Measurements from ENCODE around the gene MYH14. TPM values are rescaled to one million over a fixed set of nuclear protein-coding genes. Genes with fewer than 3 reads are reported as not detected.

MYH14 gene
- total RNA-seq, 1 donor from 2014 or later: not detected

DNA sequence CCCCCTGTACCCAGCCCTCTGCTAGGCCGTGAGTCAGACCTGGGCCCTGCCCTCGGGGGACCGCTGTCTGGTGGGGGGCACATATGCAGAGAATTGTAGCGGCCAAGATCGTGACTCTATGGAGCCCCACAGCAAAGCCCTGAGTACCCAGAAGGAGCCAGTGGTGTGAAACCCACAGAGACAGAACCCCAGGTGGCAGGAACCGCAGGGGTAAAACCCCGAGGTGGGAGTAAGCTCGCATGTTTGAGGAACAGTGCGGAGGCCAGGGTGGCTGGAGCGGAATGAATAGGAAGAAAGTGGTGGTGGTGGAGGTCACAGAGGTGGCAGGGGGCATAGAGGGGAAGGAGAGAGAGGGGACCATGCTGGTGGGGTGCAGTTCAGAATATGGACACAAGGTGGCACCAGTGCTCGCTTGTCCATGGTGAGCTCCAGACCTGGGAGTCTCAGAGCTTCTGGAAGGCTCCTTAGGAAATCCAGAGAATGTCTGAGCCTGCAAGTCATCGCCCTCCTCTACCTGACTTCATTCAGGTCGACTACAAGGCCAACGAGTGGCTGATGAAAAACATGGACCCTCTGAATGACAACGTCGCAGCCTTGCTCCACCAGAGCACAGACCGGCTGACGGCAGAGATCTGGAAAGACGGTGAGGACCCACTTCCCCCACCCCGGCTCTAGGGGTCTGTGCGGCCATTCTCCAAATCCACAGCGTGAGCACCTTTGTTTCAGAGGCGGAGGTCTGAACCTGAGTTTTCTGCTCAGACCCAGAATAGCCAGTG, 48.9 kb downstream of the MYH14 start:
- peaks cover 11% of the 10 kb centered on the region for H3K27me3 Mint-ChIP-seq (ENCODE audit: unreplicated experiment)
- TF ChIP-seq, protein P1, sequence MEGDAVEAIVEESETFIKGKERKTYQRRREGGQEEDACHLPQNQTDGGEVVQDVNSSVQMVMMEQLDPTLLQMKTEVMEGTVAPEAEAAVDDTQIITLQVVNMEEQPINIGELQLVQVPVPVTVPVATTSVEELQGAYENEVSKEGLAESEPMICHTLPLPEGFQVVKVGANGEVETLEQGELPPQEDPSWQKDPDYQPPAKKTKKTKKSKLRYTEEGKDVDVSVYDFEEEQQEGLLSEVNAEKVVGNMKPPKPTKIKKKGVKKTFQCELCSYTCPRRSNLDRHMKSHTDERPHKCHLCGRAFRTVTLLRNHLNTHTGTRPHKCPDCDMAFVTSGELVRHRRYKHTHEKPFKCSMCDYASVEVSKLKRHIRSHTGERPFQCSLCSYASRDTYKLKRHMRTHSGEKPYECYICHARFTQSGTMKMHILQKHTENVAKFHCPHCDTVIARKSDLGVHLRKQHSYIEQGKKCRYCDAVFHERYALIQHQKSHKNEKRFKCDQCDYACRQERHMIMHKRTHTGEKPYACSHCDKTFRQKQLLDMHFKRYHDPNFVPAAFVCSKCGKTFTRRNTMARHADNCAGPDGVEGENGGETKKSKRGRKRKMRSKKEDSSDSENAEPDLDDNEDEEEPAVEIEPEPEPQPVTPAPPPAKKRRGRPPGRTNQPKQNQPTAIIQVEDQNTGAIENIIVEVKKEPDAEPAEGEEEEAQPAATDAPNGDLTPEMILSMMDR (IDR thresholded peaks at IDR 0.05; ENCODE audit: unreplicated experiment): peak; percentile 49
- H3K36me3 Mint-ChIP-seq (ENCODE audit: low read depth, unreplicated experiment): peaks cover 30% of the 10 kb centered on the region
- peaks cover 65% of the 10 kb centered on the region for H3K9me3 Mint-ChIP-seq (ENCODE audit: unreplicated experiment)
- no peak overlapping the region for H3K4me3 Mint-ChIP-seq (ENCODE audit: unreplicated experiment)
- H3K4me1 Mint-ChIP-seq (ENCODE audit: unreplicated experiment): no peaks in the 10 kb centered on the region
- no peak overlapping the region for H3K27ac Mint-ChIP-seq (ENCODE audit: unreplicated experiment)
- no peak for DNase-seq (ENCODE audit: low spot score)

DNA sequence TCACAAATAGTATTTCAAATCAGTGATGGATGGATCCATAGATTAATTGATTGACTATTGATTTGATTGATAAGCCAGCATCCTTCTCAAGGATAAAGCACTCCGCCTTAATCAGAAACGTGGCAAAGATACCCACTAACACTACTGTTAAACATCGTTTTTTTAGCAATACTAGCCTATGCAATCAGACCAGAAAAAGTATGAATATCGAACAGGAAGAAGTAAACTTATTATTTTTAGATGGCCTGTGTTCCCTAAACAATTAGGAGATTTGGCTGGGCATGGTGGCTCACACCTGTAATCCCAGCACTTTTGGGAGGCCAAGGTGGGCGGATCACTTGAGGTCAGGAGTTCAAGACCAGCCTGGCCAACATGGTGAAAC, 49.5 kb downstream of the MYH14 start:
- TF ChIP-seq, protein P1 (IDR thresholded peaks at IDR 0.05; ENCODE audit: unreplicated experiment): no peak
- Mint-ChIP-seq H3K36me3 (ENCODE audit: low read depth, unreplicated experiment) (peaks cover 31% of the 10 kb centered on the region), H3K27ac (ENCODE audit: unreplicated experiment) (no peak overlapping the region), H3K4me3 (ENCODE audit: unreplicated experiment) (no peak overlapping the region), H3K4me1 (ENCODE audit: unreplicated experiment) (no peaks in the 10 kb centered on the region), H3K27me3 (ENCODE audit: unreplicated experiment) (peaks cover 8% of the 10 kb centered on the region), H3K9me3 (ENCODE audit: unreplicated experiment) (peaks cover 69% of the 10 kb centered on the region)
- DNase-seq (ENCODE audit: low spot score): no peak

DNA sequence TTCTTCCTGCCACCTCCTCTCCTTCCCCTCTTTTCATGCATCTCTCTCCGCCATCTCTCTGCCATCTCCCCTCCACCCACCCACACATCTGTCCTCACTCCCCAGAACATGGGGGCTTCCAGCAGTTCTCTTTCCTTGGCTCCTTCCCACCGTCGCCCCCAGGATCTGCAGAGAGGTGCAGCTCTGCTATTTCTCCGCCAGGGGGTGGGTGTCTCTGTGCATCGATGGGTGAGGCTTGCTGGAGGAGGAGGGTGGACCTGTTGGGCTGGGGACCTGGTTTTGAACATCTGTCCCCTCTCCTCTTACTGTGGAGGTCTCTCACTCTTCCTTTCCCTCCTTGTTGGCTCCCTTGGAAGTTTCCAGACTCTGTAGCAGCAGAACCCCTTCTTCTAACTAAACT, 51.7 kb downstream of the MYH14 start:
- Mint-ChIP-seq H3K27ac (ENCODE audit: unreplicated experiment) (no peak overlapping the region), H3K27me3 (ENCODE audit: unreplicated experiment) (no peaks in the 10 kb centered on the region), H3K9me3 (ENCODE audit: unreplicated experiment) (peaks cover 57% of the 10 kb centered on the region), H3K36me3 (ENCODE audit: low read depth, unreplicated experiment) (peaks cover 20% of the 10 kb centered on the region), H3K4me1 (ENCODE audit: unreplicated experiment) (no peaks in the 10 kb centered on the region), H3K4me3 (ENCODE audit: unreplicated experiment) (peak overlapping the region; percentile 16)
- no peak for DNase-seq (ENCODE audit: low spot score)
- TF ChIP-seq, protein P1 (IDR thresholded peaks at IDR 0.05; ENCODE audit: unreplicated experiment): no peak

DNA sequence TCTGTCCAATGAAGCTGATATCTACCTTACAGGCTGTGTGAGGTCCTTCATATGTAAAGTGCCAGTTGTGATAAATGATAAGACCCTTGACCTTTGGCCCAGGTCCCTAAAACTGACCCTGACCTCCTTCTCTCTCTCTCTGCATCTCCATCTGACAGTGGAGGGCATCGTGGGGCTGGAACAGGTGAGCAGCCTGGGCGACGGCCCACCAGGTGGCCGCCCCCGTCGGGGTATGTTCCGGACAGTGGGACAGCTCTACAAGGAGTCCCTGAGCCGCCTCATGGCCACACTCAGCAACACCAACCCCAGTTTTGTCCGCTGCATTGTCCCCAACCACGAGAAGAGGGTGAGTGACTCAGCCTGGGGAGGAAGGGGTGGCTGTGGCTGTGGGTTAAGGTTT, 53.7 kb downstream of the MYH14 start:
- Mint-ChIP-seq H3K27ac (ENCODE audit: unreplicated experiment) (no peak overlapping the region), H3K4me3 (ENCODE audit: unreplicated experiment) (no peak overlapping the region), H3K36me3 (ENCODE audit: low read depth, unreplicated experiment) (peaks cover 12% of the 10 kb centered on the region), H3K27me3 (ENCODE audit: unreplicated experiment) (peaks cover 7% of the 10 kb centered on the region), H3K4me1 (ENCODE audit: unreplicated experiment) (no peaks in the 10 kb centered on the region), H3K9me3 (ENCODE audit: unreplicated experiment) (peaks cover 52% of the 10 kb centered on the region)
- TF ChIP-seq, protein P1 (IDR thresholded peaks at IDR 0.05; ENCODE audit: unreplicated experiment): no peak
- no peak for DNase-seq (ENCODE audit: low spot score)

DNA sequence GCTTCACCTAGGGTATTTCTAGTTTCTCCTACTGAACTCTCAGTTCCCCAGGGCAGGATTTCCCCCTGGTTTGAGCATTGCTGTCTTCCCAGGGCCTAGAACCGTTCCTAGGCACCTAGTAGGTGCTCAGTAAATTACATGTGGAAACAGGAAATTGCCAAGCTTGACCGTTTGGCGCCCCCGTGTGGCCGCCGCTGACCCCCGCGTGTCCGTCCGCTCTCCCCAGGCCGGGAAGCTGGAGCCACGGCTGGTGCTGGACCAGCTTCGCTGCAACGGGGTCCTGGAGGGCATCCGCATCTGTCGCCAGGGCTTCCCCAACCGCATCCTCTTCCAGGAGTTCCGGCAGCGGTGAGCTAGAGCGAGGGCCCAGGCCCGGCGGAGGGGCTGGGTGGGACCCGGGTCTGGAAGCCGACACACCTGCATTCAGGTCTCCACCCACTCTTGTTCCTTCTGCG, 55.5 kb downstream of the MYH14 start:
- peaks cover 14% of the 10 kb centered on the region for H3K27me3 Mint-ChIP-seq (ENCODE audit: unreplicated experiment)
- H3K4me3 Mint-ChIP-seq (ENCODE audit: unreplicated experiment): no peak overlapping the region
- TF ChIP-seq, protein P1 (IDR thresholded peaks at IDR 0.05; ENCODE audit: unreplicated experiment): no peak
- no peak overlapping the region for H3K27ac Mint-ChIP-seq (ENCODE audit: unreplicated experiment)
- H3K36me3 Mint-ChIP-seq (ENCODE audit: low read depth, unreplicated experiment): peaks cover 9% of the 10 kb centered on the region
- peaks cover 46% of the 10 kb centered on the region for H3K9me3 Mint-ChIP-seq (ENCODE audit: unreplicated experiment)
- DNase-seq (ENCODE audit: low spot score): no peak
- H3K4me1 Mint-ChIP-seq (ENCODE audit: unreplicated experiment): no peaks in the 10 kb centered on the region

Measured in endothelial cell (in vitro differentiated cells).